HUES6 (cell line): Measurements from ENCODE around the gene MRPL19.

Experiments used
- H3K27ac ChIP-seq: 2 replicates; pipeline ENCODE4 v1.7.0; 2013; ENCODE audit warnings: low read depth, mild to moderate bottlenecking, low read length, inconsistent platforms
- H3K27me3 ChIP-seq: 2 replicates; pipeline ENCODE4 v1.6.1; 2013; ENCODE audit warnings: low read length; ENCODE audit not compliant: control insufficient read depth, insufficient read depth
- H3K36me3 ChIP-seq: 2 replicates; pipeline ENCODE4 v1.6.1; 2013; ENCODE audit warnings: low read length; ENCODE audit not compliant: control insufficient read depth, insufficient read depth
- H3K4me1 ChIP-seq: 2 replicates; pipeline ENCODE4 v1.6.1; 2013; ENCODE audit warnings: low read length; ENCODE audit not compliant: control insufficient read depth, insufficient read depth
- H3K4me3 ChIP-seq: 2 replicates; pipeline ENCODE4 v1.5.1; 2013; ENCODE audit warnings: low read depth, low read length
- H3K9ac ChIP-seq: one replicate; pipeline ENCODE4 v1.6.1; 2013; ENCODE audit warnings: mild to moderate bottlenecking, low read length
- H3K9me3 ChIP-seq: 2 replicates; pipeline ENCODE4 v1.6.1; 2013; ENCODE audit warnings: low read depth, low read length; ENCODE audit not compliant: control insufficient read depth, insufficient read depth

Gene MRPL19

DNA sequence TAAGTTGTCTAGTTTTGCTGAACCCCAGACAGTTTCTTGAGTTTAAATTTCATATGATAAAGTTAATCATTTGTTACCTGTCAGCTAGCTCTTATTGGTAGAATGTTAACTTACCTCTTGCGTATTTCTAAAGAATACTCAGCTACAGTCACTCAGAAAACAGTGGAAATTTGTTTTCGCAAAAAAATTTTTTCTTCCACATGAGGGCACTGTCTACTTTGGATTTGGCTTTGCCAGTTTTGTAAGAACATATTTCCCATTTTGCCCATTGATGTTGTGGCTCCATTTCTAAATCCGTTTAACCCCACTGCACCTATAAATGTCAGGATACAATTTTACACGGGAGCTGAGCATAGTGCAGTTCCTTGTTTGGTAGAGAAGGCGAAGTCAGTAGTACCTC lies 83.3 kb downstream of the MRPL19 start:
- no peak overlapping the region for H3K9ac ChIP-seq
- H3K9me3 ChIP-seq = peaks cover 4% of the 10 kb centered on the region
- H3K36me3 ChIP-seq = no peaks in the 10 kb centered on the region
- no peak overlapping the region for H3K27ac ChIP-seq
- H3K27me3 ChIP-seq = no peaks in the 10 kb centered on the region
- no peak overlapping the region for H3K4me3 ChIP-seq
- no peaks in the 10 kb centered on the region for H3K4me1 ChIP-seq

DNA sequence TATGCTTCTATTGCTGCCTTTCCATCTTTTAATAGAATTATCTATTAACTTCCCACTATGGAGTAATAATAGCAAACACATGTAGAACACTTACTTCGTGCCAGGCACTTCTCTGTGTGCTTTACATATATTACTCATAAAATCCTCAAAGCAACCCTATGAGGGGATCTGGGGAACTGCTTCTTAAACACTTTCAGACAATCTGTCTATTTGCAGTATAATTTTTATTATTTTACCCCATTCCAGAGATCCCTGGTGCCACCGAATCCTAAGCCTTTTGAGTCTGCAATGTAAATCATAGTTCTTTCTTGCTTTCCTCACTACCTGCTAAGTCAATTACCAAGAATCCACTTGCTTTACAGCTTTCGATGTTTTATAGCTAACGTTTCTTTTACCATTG lies 89.7 kb downstream of the MRPL19 start:
- H3K36me3 ChIP-seq = no peaks in the 10 kb centered on the region
- H3K27me3 ChIP-seq = no peaks in the 10 kb centered on the region
- H3K27ac ChIP-seq = no peak overlapping the region
- no peak overlapping the region for H3K9ac ChIP-seq
- H3K9me3 ChIP-seq = peaks cover 4% of the 10 kb centered on the region
- no peak overlapping the region for H3K4me3 ChIP-seq
- no peaks in the 10 kb centered on the region for H3K4me1 ChIP-seq

DNA sequence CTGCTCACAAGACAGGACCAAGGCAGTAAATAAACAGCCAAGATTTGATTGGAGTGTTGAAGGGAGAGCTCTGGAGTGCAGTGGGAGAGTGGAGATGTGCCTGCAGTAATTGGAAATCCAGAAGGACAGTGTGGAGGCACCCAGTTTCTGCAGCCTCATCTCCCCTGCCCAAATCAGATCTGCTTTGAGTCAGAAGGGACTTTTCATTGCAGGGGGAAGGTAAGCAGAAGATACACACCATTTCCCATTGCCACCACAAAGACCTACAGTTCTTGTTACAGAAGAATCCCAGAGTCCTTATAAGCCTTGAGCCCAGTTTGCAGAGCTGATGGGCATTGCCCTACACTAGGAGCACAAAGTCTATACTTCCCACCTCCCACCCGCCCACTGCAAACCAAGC lies 91.4 kb downstream of the MRPL19 start:
- H3K9ac ChIP-seq = no peak overlapping the region
- H3K4me3 ChIP-seq = no peak overlapping the region
- H3K36me3 ChIP-seq = no peaks in the 10 kb centered on the region
- no peaks in the 10 kb centered on the region for H3K27me3 ChIP-seq
- H3K9me3 ChIP-seq = peaks cover 4% of the 10 kb centered on the region
- no peaks in the 10 kb centered on the region for H3K4me1 ChIP-seq
- H3K27ac ChIP-seq = no peak overlapping the region
